HG03457 (cell line): Measurements from ENCODE around the gene FHL2.

Source experiments
- ATAC-seq: cut with Tn5 transposase; IDR thresholded peaks from one replicate; pipeline ENCODE4 v1.9.1; 2021; ENCODE audit warnings: moderate number of reproducible peaks; ENCODE audit not compliant: unreplicated experiment

Gene FHL2, protein sequence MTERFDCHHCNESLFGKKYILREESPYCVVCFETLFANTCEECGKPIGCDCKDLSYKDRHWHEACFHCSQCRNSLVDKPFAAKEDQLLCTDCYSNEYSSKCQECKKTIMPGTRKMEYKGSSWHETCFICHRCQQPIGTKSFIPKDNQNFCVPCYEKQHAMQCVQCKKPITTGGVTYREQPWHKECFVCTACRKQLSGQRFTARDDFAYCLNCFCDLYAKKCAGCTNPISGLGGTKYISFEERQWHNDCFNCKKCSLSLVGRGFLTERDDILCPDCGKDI

DNA sequence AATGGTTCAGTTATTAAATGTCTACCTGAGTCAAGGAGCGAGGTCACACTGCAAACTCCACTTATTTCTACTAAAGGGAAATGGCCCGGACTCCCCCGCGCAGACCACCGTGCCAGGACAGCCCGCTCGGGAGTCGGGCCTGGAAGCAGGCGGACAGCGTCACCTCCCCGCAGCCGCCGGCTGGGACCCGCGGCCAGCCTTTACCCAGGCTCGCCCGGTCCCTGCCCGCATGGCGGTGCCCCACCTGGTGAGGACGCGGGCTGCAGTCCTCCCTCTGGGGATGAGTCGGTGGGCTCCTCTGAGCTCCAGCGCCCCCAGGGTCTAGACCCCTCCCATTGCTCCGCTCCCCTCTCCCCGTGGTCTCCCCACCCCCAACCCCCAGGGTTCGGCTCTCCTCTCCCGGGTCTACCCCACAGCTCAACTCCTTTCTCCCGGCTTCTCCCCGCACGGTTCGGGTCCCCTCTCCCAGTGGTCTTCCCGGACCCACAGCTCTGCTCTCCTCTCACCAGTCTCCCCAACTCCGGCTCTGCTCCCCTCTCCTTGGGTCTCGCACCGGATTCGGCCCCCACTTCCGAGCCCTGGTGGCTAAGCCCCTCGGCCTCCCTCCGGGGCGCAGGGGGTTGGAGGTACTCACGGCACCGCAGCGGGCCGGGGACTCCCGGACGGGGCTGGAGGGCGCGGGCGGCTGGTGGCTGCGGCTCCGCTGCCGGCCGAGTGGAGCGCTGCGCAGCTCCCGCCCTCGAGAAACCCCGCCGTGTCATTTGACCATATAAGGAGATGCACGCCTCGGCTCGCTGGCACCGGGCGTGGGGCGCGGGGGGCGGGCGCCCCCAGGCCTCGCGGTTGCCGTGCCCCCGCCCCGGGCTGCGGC is at the start of gene FHL2:
TSS of gene FHL2 (minus strand) at position 716 of the 871 bp plus-strand sequence. CDS start 12,535 bp downstream, outside the sequence.
- peak; percentile 97 for ATAC-seq

DNA sequence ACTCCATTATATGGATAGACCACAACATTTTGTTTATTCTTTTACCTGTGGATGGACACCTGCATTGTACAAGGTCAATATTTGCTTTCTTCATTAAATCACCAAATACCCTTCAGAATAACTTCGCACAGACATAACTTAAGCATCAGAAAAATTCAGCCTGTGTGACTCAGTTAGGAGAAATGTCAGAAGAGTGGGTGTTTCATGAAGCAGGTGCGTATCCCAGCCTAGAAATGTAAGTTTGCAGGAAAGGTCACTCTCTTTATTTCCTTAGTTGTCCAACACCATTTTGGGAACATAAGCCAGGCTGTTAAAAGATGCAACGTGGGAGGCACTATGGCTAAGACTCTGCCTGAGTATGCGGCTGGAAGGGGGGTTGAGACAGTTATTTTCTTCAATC is 48.6 kb upstream of the FHL2 start:
- no peak for ATAC-seq

DNA sequence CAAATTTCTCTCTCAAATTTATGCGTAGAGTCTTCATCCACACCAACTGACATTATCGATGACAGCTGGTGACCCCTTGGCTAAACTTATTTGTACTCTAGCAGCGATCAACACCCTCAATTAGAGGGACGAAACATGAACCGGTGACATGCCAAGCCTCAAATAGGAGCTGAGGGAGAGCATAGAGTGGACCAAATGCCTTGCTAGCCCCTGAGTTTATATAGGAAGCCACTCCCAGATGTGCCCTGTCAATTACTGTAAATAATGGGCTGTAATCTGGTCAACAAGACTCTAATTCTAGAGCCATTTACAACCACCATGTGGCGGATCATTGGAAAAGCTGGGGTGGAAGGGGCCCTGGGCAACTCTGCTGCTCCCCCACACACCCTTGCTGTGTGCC is 47.6 kb upstream of the FHL2 start:
- ATAC-seq, result no peak

DNA sequence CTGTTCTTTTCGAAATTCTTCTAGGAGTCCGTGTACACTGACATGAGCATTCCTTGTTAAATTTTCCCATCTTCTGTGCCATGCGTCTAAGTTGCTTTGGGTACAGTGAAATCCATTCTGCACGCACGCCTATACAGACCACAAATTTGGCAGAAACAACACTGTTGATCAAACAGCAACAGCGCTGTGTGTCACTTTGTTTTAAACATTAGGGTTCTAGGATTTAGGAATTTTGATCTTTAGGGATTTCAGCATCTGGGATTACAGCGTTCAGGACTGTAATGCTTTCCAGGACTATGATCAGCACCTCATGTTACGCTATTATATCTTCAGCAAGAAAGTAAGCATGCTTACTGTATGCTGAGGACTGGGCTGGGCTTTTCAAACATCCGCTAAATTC is 47.1 kb upstream of the FHL2 start:
- ATAC-seq, result no peak

DNA sequence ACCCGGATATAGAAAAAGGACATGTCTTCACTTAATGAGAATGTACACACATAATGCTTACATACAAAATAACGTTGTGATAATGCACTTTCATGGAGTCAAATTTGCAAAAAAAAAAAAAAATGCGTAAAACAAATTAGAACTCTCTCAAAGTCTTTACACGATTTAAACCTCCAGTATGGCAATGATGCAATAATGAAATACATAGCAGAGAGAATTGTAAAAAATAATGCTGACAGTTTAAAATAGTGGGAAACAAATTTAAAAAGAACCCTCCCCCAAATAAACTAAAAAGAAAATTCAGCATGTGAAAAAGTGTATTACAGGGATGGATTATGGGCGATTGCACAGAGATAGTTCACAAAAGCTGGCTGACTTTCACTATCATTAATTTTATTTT is 46.6 kb upstream of the FHL2 start:
- ATAC-seq, result no peak

DNA sequence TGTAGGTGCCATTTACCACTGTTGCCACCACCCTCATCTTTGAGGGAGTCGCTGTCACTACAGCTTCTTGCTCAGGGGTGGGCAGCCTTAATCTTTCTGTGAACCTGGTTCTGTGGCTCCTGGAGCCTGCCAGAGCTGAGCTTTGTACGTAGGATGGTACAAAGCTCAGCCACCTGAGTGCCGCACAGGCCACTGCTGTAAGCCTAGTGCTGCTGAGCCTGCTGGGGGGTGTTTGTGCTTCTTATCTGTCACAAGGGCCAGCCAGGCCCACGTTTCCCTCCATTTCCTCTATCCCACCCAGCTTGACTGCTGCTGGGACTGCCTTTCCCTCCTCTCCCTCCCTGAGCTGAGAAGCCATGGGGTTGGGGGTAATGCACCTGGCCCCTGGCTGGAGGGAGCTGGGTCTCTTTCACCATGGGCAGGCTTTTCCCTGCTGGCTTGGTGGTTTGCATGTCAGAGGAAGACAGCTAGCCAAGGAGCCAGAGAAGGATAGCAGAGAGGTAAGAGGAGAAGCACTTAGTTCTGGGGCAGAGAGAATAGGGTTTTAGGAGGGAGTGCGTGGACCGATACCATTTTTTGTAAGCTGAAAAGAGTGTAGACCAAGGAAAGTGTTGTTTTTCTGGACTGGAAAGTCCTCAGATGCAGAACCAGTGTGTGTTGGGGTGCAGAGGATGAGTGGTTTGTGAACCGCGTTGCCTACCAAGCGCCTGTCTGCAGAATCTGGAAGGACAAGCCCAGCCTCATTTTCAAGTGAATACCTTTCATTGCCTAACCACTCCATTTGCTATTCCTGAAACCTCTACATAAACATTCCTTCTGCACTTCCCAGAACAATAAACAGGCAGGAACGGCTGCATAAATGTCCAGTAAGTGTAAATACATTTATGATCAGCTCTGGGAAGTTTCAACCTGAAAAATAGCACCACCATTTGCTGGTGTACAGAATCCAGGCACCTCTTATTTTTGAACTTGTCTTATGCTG is 45.1 kb upstream of the FHL2 start:
- no peak for ATAC-seq

DNA sequence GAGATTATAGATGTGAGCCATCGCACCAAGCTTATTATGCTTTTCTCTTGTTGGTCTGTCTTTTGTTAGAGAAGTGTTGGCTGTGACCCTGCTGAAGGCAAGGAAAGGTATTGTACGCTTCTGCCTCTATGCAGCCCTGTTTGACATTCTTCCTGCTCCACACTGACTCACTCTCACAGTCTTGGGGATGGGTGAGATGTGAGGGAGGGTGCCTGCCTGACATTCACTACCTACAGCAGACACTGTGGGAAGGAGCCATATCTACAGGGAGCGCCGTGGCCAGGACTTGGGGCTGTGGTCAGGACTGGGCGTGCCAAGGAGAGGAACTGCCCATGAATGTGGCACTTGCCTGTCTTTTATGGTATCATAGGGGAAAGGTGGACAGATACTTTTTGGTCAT is 43.9 kb upstream of the FHL2 start:
- no peak for ATAC-seq

DNA sequence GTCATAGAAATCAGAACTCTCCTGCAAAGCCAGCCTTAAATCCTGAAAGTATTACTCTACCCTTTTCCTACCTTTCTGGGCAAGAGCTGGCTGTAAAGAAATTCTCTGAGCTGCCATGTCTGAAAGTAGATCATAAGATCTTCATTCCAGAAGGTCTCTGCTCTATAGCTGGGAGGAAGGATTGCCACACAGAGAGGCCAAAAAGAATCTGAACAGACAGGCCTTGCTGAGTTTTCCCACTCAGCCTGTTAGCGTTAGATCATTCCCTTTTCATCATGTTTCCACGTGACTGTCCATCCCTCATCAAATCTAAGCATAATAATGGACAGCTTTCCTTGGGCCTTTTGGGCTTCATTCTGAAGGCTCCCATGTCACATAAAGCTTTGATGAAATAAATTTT is 43.2 kb upstream of the FHL2 start:
- no peak for ATAC-seq

DNA sequence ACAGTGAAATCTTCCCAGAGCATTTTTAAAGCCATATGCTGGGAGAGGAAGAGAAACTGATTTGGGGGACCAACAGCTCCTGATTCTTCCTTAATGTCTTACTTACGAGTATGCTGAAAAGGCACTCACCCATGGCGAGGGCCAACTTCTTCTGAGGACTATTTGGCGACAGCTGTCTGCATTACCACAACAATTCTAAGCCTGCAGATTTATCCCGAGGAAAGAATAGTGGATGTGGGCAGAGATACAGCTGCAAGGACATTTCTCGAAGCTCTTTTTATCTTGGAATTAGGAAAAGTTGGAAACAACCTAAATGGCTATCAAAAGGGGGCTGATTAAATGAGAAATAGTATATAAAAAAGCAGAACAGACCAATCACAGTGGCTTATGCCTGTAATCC is 40.3 kb upstream of the FHL2 start:
- ATAC-seq, result no peak

DNA sequence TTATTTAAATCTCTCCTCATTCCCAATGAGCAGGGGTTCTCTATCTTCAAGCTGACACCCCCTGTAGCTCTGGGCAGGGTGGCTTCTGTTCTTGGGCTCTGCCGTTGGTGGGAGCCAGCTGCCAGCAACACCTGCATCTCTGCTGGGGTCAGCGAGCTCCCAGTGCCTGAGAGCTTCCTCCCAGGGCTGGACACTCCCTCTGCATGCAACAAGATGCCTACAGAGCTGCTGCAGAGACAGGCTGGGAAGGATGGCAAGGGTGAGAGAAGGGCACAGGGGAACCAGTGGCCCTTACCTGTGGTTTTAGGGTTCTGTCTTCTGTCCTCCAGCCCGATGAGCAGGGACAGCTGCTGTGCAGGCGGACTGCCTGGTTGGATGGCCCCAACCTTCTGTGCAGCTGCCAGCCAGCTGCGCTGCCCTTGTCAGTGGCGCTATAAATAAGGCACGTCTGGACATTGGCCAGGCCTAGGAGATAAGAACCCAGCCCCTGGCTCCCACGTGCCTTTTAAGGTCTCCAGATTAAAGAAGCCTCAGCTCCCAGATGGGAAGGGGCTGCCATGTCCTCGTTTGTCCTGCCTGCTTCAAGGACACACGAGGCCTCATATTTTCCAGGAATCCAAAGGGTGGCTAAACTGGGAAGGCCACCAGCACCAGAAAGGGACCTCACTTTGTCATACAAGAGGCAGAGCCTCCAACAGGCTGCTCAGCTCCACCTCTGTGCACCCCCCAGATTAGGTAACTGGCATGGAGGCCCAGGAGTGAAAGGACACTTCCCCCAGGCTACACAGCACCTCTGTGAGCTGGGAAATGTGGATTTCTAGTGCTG is 39.5 kb upstream of the FHL2 start:
- no peak for ATAC-seq

DNA sequence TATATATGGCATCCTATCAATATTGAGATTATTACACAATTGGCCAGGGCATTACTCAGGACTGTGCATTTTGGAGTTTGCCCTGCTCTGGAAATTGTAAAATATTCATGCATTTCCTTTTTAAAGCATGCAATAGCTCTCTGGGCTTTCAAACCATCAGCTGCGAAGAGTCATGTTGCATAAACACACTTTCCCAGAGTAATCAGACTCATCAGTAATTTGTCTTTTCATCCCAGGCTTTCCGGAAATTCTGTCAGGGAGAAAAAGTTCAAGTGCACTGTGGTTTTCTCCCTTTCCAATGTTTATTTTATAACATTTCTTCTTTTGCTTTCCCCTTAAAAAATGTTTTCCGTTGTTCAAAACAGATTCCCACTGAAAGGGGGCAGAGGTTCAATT is 38.9 kb upstream of the FHL2 start:
- ATAC-seq, result no peak

DNA sequence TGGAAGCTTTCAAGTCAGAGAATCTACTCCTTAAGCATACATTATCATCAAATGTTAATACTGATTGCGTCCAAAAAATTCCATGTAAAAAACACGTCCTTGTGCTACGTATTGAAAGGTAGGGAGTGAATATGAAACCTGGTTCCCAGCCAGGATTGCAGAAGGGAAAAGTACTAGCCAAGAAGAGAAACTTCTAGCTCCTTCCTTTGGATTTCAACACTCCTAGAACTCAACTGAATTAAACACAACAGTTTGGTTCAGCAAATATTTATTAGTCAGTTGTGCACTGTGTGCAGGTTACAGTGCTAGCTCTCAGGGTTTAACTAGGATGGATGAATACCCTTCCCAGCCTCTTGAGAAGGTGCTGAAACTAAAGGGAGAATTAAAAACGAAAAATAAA is 33.9 kb upstream of the FHL2 start:
- no peak for ATAC-seq

DNA sequence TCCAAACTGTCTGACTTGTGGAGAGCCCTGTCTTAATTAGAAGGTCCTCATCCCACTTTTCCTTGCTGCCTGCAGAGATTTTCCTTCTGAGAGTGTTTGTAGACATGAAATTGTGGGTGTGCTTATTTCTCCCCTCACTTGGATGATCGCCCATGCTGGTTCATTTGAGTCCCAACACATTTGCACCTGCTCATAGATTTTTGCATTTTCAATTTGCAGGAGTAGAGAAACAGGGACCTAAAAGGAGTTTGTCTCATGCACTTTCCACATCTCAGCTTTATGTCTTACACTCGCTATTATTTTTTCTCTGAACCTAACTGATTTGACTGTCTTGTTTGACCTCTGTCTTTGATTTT is 33.2 kb upstream of the FHL2 start:
- no peak for ATAC-seq

DNA sequence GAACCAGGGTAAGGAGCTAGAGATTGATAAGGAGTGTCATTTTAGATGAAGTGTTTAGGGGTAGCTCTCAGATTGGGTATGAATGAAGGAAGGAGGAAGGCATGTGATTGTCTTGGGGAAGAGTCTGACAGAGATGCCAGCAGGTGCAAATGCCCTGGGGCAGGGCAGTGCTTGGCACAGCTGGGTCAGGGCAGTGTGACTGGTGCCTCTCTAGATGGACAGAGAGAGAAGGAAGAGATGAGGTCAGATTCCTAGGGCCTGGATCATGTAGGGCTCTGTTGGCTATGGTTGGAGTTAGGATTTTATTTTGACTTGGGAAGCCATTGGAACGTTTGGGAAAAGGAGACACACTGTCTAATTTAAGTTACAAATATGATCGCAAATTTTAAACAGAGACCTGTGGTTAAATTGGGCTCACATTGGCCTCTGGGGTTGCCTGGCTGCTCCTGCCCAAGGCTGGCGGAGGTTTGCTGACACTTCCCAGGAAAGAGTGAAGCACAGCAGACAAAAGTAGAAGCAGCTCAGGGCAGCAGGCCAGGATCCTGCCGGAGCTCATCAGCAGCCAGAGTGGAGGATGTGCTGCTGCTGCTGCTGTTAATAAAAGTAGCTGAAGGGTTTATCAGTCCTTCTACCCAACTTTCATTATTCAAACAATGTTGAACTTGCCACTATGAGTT is 32.7 kb upstream of the FHL2 start:
- ATAC-seq, result no peak

DNA sequence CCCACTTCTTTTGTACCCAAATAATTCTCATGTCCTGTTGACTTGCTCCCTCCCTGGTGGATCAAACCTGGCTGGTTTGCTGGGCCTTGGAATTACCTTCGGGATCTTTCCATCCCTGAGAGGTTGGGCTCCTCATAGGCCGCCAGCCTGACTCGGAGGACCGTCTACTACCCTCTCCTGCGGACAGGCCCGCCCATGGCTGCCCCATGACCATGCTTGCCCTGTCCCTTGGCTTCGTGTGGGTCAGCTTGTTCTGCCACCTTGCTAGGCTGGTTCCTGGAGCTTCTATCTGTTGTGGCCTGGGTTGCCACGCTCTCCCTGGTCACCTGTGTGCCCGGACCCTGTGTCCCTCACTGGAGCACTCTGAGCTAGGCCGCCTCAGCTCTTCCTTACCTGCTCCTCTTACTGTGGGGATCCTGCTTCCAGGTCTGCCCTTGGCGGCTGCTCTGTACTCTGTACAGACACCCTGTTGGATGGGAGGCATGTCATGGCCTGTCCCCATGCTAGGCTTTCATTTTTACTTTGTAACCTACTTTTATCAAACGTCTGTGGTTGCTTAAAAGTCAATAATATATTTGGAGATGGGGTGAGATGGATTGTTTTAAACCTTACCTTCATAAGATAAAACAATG is 29.7 kb upstream of the FHL2 start:
- ATAC-seq, result no peak

DNA sequence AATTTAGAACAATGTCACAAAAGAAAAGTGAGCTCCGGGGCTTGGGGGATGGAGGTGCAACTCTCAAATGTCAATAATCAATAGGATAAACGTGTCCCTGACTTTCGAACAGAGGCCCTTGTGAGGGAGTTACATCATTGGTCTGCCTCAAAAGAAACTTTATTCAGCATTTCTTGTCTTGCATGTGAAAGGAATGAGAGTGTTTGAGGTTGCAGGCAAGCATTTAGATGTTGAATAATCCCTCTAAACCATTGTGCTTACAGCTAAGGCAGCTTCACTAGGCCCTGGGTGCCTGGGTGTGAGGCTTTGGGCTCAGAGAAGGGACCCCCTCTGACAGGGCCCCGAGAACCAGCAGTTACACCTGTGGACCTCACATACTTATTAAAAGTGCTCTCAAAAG is 28.6 kb upstream of the FHL2 start:
- ATAC-seq, result no peak

DNA sequence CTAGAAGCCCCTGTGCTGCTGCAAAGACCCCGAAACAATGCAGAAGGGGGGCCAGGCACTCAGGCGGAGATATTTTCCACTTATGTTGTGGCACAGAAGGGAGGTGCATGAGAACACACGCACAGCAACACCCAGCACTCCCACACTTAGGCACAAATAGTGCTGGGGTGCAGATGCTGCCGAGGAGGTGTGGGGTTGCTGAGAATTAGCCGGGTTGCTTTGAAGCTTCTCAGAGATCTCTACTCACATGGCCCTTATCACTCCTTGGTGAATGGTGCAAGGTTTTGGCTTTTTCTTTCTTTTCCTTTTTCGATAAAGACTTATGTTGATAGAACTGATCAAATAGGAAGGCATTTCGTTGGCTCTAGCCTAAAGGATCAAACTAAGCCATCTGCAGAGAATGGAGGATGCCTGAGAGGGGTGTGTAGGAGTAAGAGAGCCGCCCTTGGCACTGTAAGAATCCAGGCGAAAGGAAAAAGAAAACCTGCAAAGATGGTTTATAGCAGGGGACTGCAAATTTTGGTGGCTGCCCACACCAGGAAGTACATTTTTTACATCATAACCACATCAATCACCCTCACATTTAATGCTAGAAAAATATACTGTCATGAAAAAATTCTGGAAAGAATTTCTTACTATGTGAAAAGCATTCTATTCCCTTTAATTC is 27.9 kb upstream of the FHL2 start:
- ATAC-seq, result no peak

DNA sequence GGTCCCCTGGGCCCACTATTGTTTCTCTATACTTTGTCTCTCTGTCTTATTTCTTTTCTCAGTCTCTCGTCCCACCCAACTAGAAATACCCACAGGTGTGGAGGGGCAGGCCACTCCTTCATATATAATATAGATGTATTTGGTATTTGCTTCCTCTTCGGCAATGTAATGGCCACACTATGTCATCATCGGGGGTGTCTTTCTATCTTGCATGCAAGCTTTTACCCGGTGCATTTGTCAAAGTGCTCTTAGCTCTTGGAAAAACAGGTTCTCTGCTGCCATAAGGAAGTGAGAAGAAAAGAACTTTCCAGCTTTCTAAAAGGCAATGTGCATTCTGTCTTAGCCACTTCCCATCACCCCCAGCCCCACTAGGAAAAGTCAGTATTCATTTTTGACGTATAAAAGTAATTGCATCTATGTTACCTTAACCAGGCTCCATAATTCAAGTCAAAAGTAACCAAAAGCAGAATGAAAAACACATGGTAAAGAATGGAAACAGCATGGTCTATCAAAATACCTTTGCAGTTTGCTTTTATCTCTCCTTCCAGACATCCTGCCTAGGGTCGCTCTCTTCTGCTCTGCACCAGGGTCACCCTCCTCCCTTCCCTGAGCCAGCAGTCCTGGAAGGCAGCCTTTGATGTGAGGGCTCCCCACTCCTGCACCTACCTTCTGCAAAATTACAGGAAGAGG is 27.2 kb upstream of the FHL2 start:
- ATAC-seq, result no peak
